B cell (primary cell): ENCODE data around the gene ZMYM2. TPM values are rescaled to one million over a fixed set of nuclear protein-coding genes. Genes with fewer than 3 reads are reported as not detected.

Experiments used
- ATAC-seq: fragments of 200-7000 bp; cut with Tn5 transposase; one replicate; pipeline ENCODE4 v1.10.0; 2021; ENCODE audit warnings: low read depth, mild to moderate bottlenecking, moderate number of reproducible peaks, moderate library complexity
- CTCF ChIA-PET: fragments of 350-600 bp; sonication (Branson Sonifier 250); formaldehyde crosslinking; loops from one replicate; lab custom pipeline; 2021; ENCODE audit warnings: antibody characterized with exemption, inconsistent platforms; lab: Charles Lee
- POLR2A ChIA-PET: fragments of 350-600 bp; sonication (Branson Sonifier 250); formaldehyde crosslinking; loops from one replicate; lab custom pipeline; 2021; ENCODE audit warnings: antibody characterized with exemption; lab: Charles Lee
- DNase-seq: peaks from one replicate; pipeline ENCODE4 v3.0.0; 2013
- H2AFZ ChIP-seq: 2 replicates; pipeline ENCODE4 v1.6.1; 2012; ENCODE audit warnings: mild to moderate bottlenecking, low read depth, low read length; ENCODE audit not compliant: insufficient read depth, poor library complexity, severe bottlenecking
- H3K27ac ChIP-seq, 2 donors: 1 replicate in 1 of 2; 2 replicates in 1 of 2; pipeline ENCODE4 v1.5.1; 2012 to 2013; ENCODE audit warnings: low read length in 2 of 2, mild to moderate bottlenecking in 2 of 2, moderate library complexity in 1 of 2
- H3K27me3 ChIP-seq, 4 experiments: fragments of 200-600 bp in 1 of 4; sonication (generic) in 1 of 4; replicated peaks in 1 of 4; 1 replicate in 2 of 4; 2 replicates in 2 of 4; pipeline versions ENCODE4 v1.6.1 to v1.7.0; 2013 to 2016; ENCODE audit warnings: low read length in 3 of 4, mild to moderate bottlenecking in 2 of 4, mixed read lengths in 1 of 4, moderate library complexity in 1 of 4; ENCODE audit not compliant: insufficient read depth in 4 of 4, control insufficient read depth in 3 of 4; ENCODE audit errors: control extremely low read depth in 1 of 4
- H3K36me3 ChIP-seq, 2 experiments: replicated peaks in 1 of 2; 1 replicate in 1 of 2; 2 replicates in 1 of 2; pipeline versions ENCODE4 v1.6.1 to v1.7.1; 2013; ENCODE audit warnings: low read length in 1 of 2; ENCODE audit not compliant: insufficient read depth in 2 of 2, control insufficient read depth in 1 of 2; ENCODE audit errors: control extremely low read depth in 1 of 2, extremely low read depth in 1 of 2
- H3K4me1 ChIP-seq, 2 donors: fragments of 200-600 bp in 1 of 2; sonication (generic) in 1 of 2; 1 replicate in 1 of 2; 2 replicates in 1 of 2; pipeline versions ENCODE4 v1.5.1 to v1.6.1; 2013 to 2017; ENCODE audit warnings: low read length in 2 of 2; ENCODE audit not compliant: control insufficient read depth in 2 of 2, insufficient read depth in 2 of 2
- H3K4me2 ChIP-seq: replicated peaks from 2 replicates; pipeline ENCODE3; 2012; ENCODE audit warnings: mild to moderate bottlenecking, low read depth, low read length; ENCODE audit not compliant: poor library complexity, severe bottlenecking
- H3K4me3 ChIP-seq, 5 experiments: fragments of 200-600 bp in 1 of 5; sonication (generic) in 1 of 5; 1 replicate in 3 of 5; 2 replicates in 2 of 5; pipeline versions ENCODE4 v1.5.1 to v1.7.0; 2011 to 2016; ENCODE audit warnings: low read length in 4 of 5, mild to moderate bottlenecking in 4 of 5, low read depth in 2 of 5, control low read depth in 1 of 5, moderate library complexity in 1 of 5; ENCODE audit not compliant: insufficient read depth in 1 of 5; ENCODE audit errors: control extremely low read depth in 1 of 5, extremely low read depth in 1 of 5
- H3K79me2 ChIP-seq: fragments of 200-600 bp; sonication (generic); one replicate; pipeline ENCODE4 v1.6.0; 2016; ENCODE audit warnings: low read length; ENCODE audit not compliant: control insufficient read depth, insufficient read depth
- H3K9ac ChIP-seq: fragments of 200-600 bp; sonication (generic); 2 replicates; pipeline ENCODE4 v1.6.1; 2017; ENCODE audit warnings: mild to moderate bottlenecking, low read length, moderate library complexity
- H3K9me3 ChIP-seq, 3 donors: one replicate each; pipeline versions ENCODE4 v1.6.1 to v1.7.1; 2013; ENCODE audit warnings: low read length in 2 of 3; ENCODE audit not compliant: control insufficient read depth in 2 of 3, insufficient read depth in 1 of 3; ENCODE audit errors: control extremely low read depth in 1 of 3
- H4K20me1 ChIP-seq: 2 replicates; pipeline ENCODE4 v1.6.0; 2012; ENCODE audit warnings: mild to moderate bottlenecking, low read length; ENCODE audit not compliant: insufficient read depth, control insufficient read depth, poor library complexity, severe bottlenecking
- H3K27ac Mint-ChIP-seq: one replicate; pipeline ENCODE4 v1.8.0; 2021; ENCODE audit warnings: mixed read lengths
- H3K27me3 Mint-ChIP-seq: one replicate; pipeline ENCODE4 v1.8.0; 2021; ENCODE audit warnings: mixed read lengths
- H3K4me1 Mint-ChIP-seq: one replicate; pipeline ENCODE4 v1.8.0; 2021; ENCODE audit warnings: mixed read lengths
- H3K4me3 Mint-ChIP-seq: one replicate; pipeline ENCODE4 v1.8.0; 2021; ENCODE audit warnings: mixed read lengths
- H3K9me3 Mint-ChIP-seq: one replicate; pipeline ENCODE4 v1.8.0; 2022; ENCODE audit warnings: mixed read lengths; ENCODE audit not compliant: insufficient read depth
- CTCF ChIP-seq: fragments of 200-600 bp; IDR thresholded peaks from one replicate; pipeline ENCODE4 v1.8.0; 2022; ENCODE audit warnings: antibody characterized with exemption, mild to moderate bottlenecking
- EZH2 ChIP-seq: IDR thresholded peaks from 2 replicates; pipeline ENCODE4 v1.6.1; 2012; ENCODE audit warnings: borderline replicate concordance, low read depth, mild to moderate bottlenecking, moderate library complexity, low read length; ENCODE audit not compliant: insufficient read depth, poor library complexity, severe bottlenecking
- WGBS: methylation state at CpG from one replicate; pipeline ENCODE4 v1.1.5; 2013; ENCODE audit warnings: missing lambda C conversion rate; ENCODE audit not compliant: insufficient coverage; 5-methylcytosine and 5-hydroxymethylcytosine counted together
- intact Hi-C: fragments of 100-400 bp; cut with micrococcal nuclease; formaldehyde crosslinking; loops from one replicate; pipeline ENCODE4 v1.10.0; 2022
- polyA plus RNA-seq: library from polyadenylated mRNA; depleted of rRNA; stranded (reverse); fragments of >200 nt; gene quantifications from 2 replicates; pipeline ENCODE4 v1.2.3, GENCODE V29; 2012
- total RNA-seq, 2 donors: library from RNA; stranded (reverse); fragments of 120-200 nt in 1 of 2; gene quantifications; 1 replicate in 1 of 2; 2 replicates in 1 of 2; pipeline versions ENCODE4 v1.2.3 to v1.2.4, GENCODE V29; 2013 to 2022

The ZMYM2 gene
- total and polyA plus RNA-seq, 2 donors (not counting 1 experiment from before 2014, with no cell fraction given): 21.7 to 131 TPM

DNA sequence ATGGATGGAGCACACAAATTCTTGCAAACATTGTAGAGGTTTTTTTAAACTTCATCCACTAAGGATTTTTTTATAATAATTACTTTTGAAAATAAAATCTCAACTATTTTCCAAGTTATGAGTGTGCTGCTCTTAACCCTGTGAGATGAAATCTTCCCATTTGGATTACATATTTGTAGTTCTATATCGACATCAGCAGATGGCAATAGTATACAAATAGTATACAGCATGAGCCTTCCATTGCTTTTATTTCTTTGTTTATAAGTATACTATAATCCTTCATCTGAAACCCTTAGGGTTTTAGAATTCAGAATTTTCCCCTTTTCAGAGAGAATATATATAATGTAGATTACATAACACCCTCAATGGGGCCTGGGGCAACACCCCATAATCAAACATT is 131.8 kb downstream of the ZMYM2 start:
- Histone ChIP-seq H3K27me3 (no peaks in the 10 kb centered on the region), H3K4me3 (no peak overlapping the region), H3K79me2 (no peaks in the 10 kb centered on the region), H2AFZ (no peak overlapping the region), H3K4me1 (no peaks in the 10 kb centered on the region), H3K4me2 (no peak overlapping the region), H4K20me1 (no peaks in the 10 kb centered on the region), H3K9ac (no peak overlapping the region), H3K9me3 (no peaks in the 10 kb centered on the region), H3K27ac (no peak overlapping the region), H3K36me3 (peaks cover 0 to 12% of the 10 kb centered on the region in 2 experiments)
- intact Hi-C loops: loop anchor here (1.0 kb wide), 1 partner anchor 73 kb away; no protein-coding TSS in a partner anchor
- Mint-ChIP-seq H3K27ac (no peak overlapping the region), H3K4me3 (no peak overlapping the region), H3K9me3 (no peaks in the 10 kb centered on the region), H3K4me1 (no peaks in the 10 kb centered on the region), H3K27me3 (no peaks in the 10 kb centered on the region)
- POLR2A ChIA-PET: no interaction called here
- TF ChIP-seq CTCF: no peak
- no peak for TF ChIP-seq EZH2
- WGBS: no CpG with 5 or more reads among the region's 1 CpG
- DNase-seq: peak; percentile 7
- no peak for ATAC-seq
- CTCF ChIA-PET: no interaction called here

DNA sequence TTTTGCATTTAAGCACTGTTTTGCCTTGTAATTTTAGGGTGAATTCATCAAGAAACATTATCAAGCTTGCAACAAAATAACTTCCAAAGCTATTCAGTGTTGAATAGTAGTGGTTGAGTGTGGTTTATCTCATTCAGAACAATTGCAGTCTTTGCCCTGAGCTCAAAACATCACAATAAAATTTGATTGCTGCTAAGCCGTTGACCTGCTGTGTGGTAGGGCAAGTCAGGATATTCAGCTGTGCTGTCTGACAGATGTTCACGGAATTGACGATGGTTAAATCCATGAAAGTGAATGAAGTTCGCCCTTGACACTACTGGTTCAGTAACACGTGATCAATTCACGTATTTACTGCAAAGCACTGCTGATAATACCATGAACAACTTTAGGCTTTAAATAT is 135.4 kb downstream of the ZMYM2 start:
- Histone ChIP-seq H3K27me3 (peaks cover 0 to 2% (median under 1%) of the 10 kb centered on the region in 4 experiments), H3K4me2 (no peak overlapping the region), H3K4me3 (no peak overlapping the region), H3K36me3 (no peaks in the 10 kb centered on the region), H2AFZ (no peak overlapping the region), H3K79me2 (no peaks in the 10 kb centered on the region), H3K4me1 (no peaks in the 10 kb centered on the region), H3K9ac (no peak overlapping the region), H4K20me1 (no peaks in the 10 kb centered on the region), H3K27ac (no peak overlapping the region), H3K9me3 (peaks cover 0 to 4% (median 0%) of the 10 kb centered on the region in 3 donors)
- CTCF ChIA-PET: no interaction called here
- no peaks in the 10 kb centered on the region for H3K9me3 Mint-ChIP-seq
- H3K27me3 Mint-ChIP-seq: peaks cover 11% of the 10 kb centered on the region
- H3K4me3 Mint-ChIP-seq: no peak overlapping the region
- intact Hi-C loops: no loop called here
- no peaks in the 10 kb centered on the region for H3K4me1 Mint-ChIP-seq
- H3K27ac Mint-ChIP-seq: no peak overlapping the region
- no peak for TF ChIP-seq EZH2
- TF ChIP-seq CTCF: no peak
- WGBS: 80% methylated on average over 6 of the region's 6 CpGs
- POLR2A ChIA-PET: no interaction called here
- no peak for DNase-seq
- no peak for ATAC-seq
